Uterus (tissue), 2 donors: Measurements from ENCODE around the gene CHD1L.

ENCODE experiments used
- POLR2A ChIP-seq, 2 donors: fragments of 450-650 bp; IDR thresholded peaks; one replicate each; pipeline ENCODE4 v1.6.1; 2016; ENCODE audit warnings: antibody characterized with exemption in 2 of 2, mild to moderate bottlenecking in 1 of 2, moderate library complexity in 1 of 2
- TF ChIP-seq, protein P1 (sequence below), 4 experiments: fragments of 200-600 bp in 2 of 4; fragments of 450-650 bp in 2 of 4; sonication (generic) in 2 of 4; IDR thresholded peaks; one replicate each; pipeline ENCODE4 v1.5.1; 2016 to 2019; ENCODE audit warnings: antibody characterized with exemption in 4 of 4, mild to moderate bottlenecking in 2 of 4, moderate library complexity in 1 of 4

DNA sequence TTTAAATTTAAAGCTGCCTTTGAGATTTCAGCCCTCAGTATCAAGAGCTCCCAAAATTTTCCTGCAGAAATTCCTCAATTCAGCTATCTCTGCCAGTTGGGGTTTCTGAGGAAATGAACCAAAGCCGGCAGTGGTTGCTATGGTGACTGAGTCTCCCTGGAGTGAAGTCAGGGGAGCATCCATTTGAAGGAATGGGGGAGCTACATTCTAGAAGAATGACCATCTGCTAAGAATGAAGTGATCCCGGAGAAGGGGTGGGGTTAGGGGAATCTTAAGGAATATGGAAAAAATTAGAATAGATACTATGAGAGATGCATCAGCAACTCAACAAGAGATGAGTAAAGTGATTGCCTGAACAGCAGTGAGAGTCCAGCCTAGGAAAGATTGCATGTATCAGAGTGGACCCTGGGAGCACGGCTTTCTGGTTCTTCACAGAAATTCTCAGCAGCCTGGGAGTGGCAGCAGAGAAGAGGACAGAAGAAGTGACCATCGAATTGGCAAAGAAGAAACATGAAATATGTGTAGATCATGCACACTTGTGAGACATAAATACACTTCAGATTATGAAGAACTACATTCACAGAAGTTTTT, 94.7 kb downstream of the CHD1L start:
- TF ChIP-seq, protein P1, sequence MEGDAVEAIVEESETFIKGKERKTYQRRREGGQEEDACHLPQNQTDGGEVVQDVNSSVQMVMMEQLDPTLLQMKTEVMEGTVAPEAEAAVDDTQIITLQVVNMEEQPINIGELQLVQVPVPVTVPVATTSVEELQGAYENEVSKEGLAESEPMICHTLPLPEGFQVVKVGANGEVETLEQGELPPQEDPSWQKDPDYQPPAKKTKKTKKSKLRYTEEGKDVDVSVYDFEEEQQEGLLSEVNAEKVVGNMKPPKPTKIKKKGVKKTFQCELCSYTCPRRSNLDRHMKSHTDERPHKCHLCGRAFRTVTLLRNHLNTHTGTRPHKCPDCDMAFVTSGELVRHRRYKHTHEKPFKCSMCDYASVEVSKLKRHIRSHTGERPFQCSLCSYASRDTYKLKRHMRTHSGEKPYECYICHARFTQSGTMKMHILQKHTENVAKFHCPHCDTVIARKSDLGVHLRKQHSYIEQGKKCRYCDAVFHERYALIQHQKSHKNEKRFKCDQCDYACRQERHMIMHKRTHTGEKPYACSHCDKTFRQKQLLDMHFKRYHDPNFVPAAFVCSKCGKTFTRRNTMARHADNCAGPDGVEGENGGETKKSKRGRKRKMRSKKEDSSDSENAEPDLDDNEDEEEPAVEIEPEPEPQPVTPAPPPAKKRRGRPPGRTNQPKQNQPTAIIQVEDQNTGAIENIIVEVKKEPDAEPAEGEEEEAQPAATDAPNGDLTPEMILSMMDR (IDR thresholded peaks at IDR 0.05): no peak
- TF ChIP-seq POLR2A (IDR thresholded peaks at IDR 0.05): no peak
